DND-41 (cell line): ENCODE data around the gene STEAP1B.

Experiments
- ATAC-seq: fragments of 200-7000 bp; cut with Tn5 transposase; 3 replicates; pipeline ENCODE4 v1.9.1; 2021; ENCODE audit warnings: low read depth; ENCODE audit not compliant: insufficient read depth
- DNase-seq: peaks from one replicate; pipeline ENCODE4 v3.0.0-alpha.2; 2020
- H2AFZ ChIP-seq: 2 replicates; pipeline ENCODE4 v1.6.0; 2012; ENCODE audit warnings: low read depth, low read length
- H3K27ac ChIP-seq: 2 replicates; pipeline ENCODE4 v1.5.1; 2012; ENCODE audit warnings: low read length, inconsistent platforms
- H3K27me3 ChIP-seq: fragments of 200-600 bp; sonication (generic); 2 replicates; pipeline ENCODE4 v1.6.0; 2012; ENCODE audit warnings: low read length, mild to moderate bottlenecking, inconsistent platforms; ENCODE audit not compliant: insufficient read depth, poor library complexity
- H3K36me3 ChIP-seq: 2 replicates; pipeline ENCODE4 v1.5.1; 2012; ENCODE audit warnings: low read length, inconsistent platforms; ENCODE audit not compliant: insufficient read depth
- H3K4me1 ChIP-seq: 2 replicates; pipeline ENCODE4 v1.5.1; 2012; ENCODE audit warnings: mild to moderate bottlenecking, low read length; ENCODE audit not compliant: insufficient read depth
- H3K4me2 ChIP-seq: 2 replicates; pipeline ENCODE4 v1.6.0; 2012; ENCODE audit warnings: mild to moderate bottlenecking, moderate library complexity, low read length, inconsistent platforms; ENCODE audit not compliant: insufficient read depth
- H3K4me3 ChIP-seq, 2 experiments: fragments of 200-600 bp in 1 of 2; shearing (Covaris generic) in 1 of 2; 2 replicates each; pipeline ENCODE4 v1.5.1; 2012 to 2016; ENCODE audit warnings: inconsistent platforms in 2 of 2, low read length in 2 of 2, mild to moderate bottlenecking in 2 of 2, low read depth in 1 of 2, moderate library complexity in 1 of 2
- H3K79me2 ChIP-seq: 2 replicates; pipeline ENCODE4 v1.6.0; 2012; ENCODE audit warnings: low read length, inconsistent platforms; ENCODE audit not compliant: insufficient read depth
- H3K9ac ChIP-seq: 2 replicates; pipeline ENCODE4 v1.6.0; 2012; ENCODE audit warnings: low read depth, mild to moderate bottlenecking, inconsistent platforms, low read length, moderate library complexity
- H3K9me3 ChIP-seq: 2 replicates; pipeline ENCODE4 v1.5.1; 2012; ENCODE audit warnings: low read length, moderate library complexity, mild to moderate bottlenecking, inconsistent platforms; ENCODE audit not compliant: insufficient read depth, severe bottlenecking
- H4K20me1 ChIP-seq: 2 replicates; pipeline ENCODE4 v1.6.0; 2012; ENCODE audit warnings: low read length; ENCODE audit not compliant: insufficient read depth
- CTCF ChIP-seq: IDR thresholded peaks from 2 replicates; pipeline ENCODE4 v1.5.1; 2012; ENCODE audit warnings: borderline replicate concordance, low read length, moderate library complexity, mild to moderate bottlenecking; ENCODE audit not compliant: poor library complexity, severe bottlenecking; ENCODE audit errors: extremely low read depth
- EZH2 ChIP-seq: IDR thresholded peaks from 3 replicates; pipeline ENCODE4 v1.6.1; 2012; ENCODE audit warnings: borderline replicate concordance, low read depth, mild to moderate bottlenecking, moderate library complexity, low read length, inconsistent platforms; ENCODE audit not compliant: severe bottlenecking

The STEAP1B gene

GRCh38 chr7:22387583-22387982, 112.4 kb downstream of the STEAP1B start:
- Histone ChIP-seq H3K9me3 (no peaks in the 10 kb centered on the region), H3K4me1 (peaks cover 49% of the 10 kb centered on the region), H4K20me1 (no peaks in the 10 kb centered on the region), H3K36me3 (no peaks in the 10 kb centered on the region), H3K27me3 (no peaks in the 10 kb centered on the region), H3K4me2 (no peak overlapping the region), H3K79me2 (no peaks in the 10 kb centered on the region), H3K4me3 (no peak overlapping the region), H2AFZ (peak overlapping the region; percentile 34; the same call in 1 of the 2 replicates), H3K27ac (no peak overlapping the region), H3K9ac (no peak overlapping the region)
- TF ChIP-seq EZH2 (no peak), CTCF (no peak)
- DNase-seq (no peak), ATAC-seq (no peak)

GRCh38 chr7:22386865-22387264, 113.1 kb downstream of the STEAP1B start:
- H3K36me3 ChIP-seq = no peaks in the 10 kb centered on the region
- no peak for ATAC-seq
- no peak overlapping the region for H3K4me2 ChIP-seq
- H2AFZ ChIP-seq = no peak overlapping the region
- H3K79me2 ChIP-seq = no peaks in the 10 kb centered on the region
- no peaks in the 10 kb centered on the region for H3K27me3 ChIP-seq
- H3K9ac ChIP-seq = no peak overlapping the region
- no peak for DNase-seq
- no peak overlapping the region for H3K4me3 ChIP-seq
- H3K9me3 ChIP-seq = no peaks in the 10 kb centered on the region
- no peak overlapping the region for H3K27ac ChIP-seq
- TF ChIP-seq CTCF = no peak
- no peak for TF ChIP-seq EZH2
- peaks cover 55% of the 10 kb centered on the region for H3K4me1 ChIP-seq
- no peaks in the 10 kb centered on the region for H4K20me1 ChIP-seq

GRCh38 chr7:22386206-22386858, 113.7 kb downstream of the STEAP1B start:
- no peak overlapping the region for H3K4me2 ChIP-seq
- H3K27ac ChIP-seq = peak overlapping the region; percentile 57
- no peak overlapping the region for H3K9ac ChIP-seq
- no peaks in the 10 kb centered on the region for H4K20me1 ChIP-seq
- TF ChIP-seq EZH2 (no peak), CTCF (no peak)
- H3K4me3 ChIP-seq = no peak overlapping the region
- H3K27me3 ChIP-seq = no peaks in the 10 kb centered on the region
- no peaks in the 10 kb centered on the region for H3K9me3 ChIP-seq
- no peaks in the 10 kb centered on the region for H3K79me2 ChIP-seq
- DNase-seq = no peak
- H3K36me3 ChIP-seq = no peaks in the 10 kb centered on the region
- peaks cover 59% of the 10 kb centered on the region for H3K4me1 ChIP-seq
- no peak for ATAC-seq
- no peak overlapping the region for H2AFZ ChIP-seq

- Histone ChIP-seq H2AFZ (peak overlapping the region; percentile 13; the same call in 1 of the 2 replicates), H3K4me2 (no peak overlapping the region), H3K9ac (no peak overlapping the region), H3K27me3 (no peaks in the 10 kb centered on the region), H3K9me3 (no peaks in the 10 kb centered on the region), H3K79me2 (no peaks in the 10 kb centered on the region), H3K27ac (peak overlapping the region; percentile 57), H4K20me1 (no peaks in the 10 kb centered on the region), H3K4me3 (no peak overlapping the region), H3K36me3 (no peaks in the 10 kb centered on the region), H3K4me1 (peaks cover 53% of the 10 kb centered on the region)
- 0 out of 3 replicates have a peak, but pooled peaks have one; percentile 10 for ATAC-seq
- TF ChIP-seq CTCF = no peak
- TF ChIP-seq EZH2 = no peak
- no peak for DNase-seq
Measured at GRCh38 chr7:22385326-22385725, 114.7 kb downstream of the STEAP1B start.
